HG03439 (cell line): ENCODE results near the gene NXPH1.
"Not testable (repeated sequence)": the region's sequence is repeated elsewhere in the genome, so short reads cannot be mapped to it uniquely, and the experiment has no call there.

Experiments used
- ATAC-seq: cut with Tn5 transposase; IDR thresholded peaks from one replicate; pipeline ENCODE4 v1.9.1; 2021; ENCODE audit warnings: mild to moderate bottlenecking, moderate library complexity; ENCODE audit not compliant: unreplicated experiment

The NXPH1 gene

DNA sequence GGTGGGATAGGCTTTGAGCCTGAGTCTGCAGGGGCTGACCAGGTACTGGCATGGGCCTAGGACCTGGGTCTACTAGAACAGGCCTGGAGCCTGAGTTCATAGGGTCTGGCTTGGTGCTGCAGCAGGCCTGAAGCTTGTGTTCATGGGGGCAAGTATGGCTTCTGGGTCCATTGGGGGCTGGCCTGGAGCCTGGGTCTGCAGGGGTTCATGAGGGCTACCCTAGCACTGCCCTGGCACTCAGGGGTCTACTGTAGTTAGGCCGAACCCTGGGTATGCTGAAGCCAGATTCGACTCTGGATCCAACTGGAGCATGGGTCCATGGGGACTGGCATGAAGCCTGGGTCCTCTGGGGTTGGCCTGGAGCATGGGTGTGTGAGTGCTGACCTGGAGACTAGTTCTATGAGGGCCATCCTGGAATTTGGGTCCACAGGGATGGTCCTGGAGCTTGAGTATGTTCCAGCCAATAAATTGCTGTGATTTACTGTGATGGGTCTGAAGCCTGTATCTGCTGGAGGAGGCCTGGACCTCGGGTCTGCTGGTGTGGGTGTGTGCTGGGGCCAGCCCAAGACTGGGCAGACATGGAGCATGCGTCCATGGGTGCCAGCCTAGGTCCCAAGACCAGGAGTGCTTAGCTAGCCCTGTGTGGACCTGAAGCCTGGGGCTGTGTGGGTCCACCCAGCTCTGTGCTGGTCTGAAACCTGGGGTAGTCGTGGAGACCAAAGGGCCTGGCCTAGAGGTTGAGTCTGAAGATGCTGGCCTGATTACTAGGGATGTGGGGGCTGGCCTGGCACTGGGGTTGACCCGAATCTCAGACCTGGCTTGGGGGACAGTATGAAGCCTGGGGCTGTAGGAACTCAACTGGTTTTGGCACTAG lies 235.5 kb downstream of the NXPH1 start:
- ATAC-seq, result no peak

GRCh38 chr7:8669501-8669851 lies 236.1 kb downstream of the NXPH1 start:
- ATAC-seq, result no peak

DNA sequence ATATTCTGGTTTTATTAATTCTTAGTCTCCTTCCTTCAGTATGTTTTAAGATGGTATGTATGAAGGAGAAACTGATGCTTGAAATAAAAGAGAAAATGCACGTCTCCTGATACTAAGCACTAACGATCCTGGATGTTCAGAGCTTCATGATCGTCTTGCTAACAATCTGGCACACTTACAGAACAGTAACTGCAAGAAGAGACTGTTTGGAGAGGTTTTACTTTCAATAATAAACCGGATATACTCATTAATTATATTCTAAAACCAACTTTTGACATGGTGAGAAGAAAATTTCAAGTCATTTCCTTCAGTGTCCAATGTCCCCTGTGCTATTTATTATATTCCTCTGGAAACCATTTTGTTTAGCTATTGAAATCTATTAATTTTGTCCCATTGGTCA lies 251.0 kb downstream of the NXPH1 start:
- no peak for ATAC-seq

DNA sequence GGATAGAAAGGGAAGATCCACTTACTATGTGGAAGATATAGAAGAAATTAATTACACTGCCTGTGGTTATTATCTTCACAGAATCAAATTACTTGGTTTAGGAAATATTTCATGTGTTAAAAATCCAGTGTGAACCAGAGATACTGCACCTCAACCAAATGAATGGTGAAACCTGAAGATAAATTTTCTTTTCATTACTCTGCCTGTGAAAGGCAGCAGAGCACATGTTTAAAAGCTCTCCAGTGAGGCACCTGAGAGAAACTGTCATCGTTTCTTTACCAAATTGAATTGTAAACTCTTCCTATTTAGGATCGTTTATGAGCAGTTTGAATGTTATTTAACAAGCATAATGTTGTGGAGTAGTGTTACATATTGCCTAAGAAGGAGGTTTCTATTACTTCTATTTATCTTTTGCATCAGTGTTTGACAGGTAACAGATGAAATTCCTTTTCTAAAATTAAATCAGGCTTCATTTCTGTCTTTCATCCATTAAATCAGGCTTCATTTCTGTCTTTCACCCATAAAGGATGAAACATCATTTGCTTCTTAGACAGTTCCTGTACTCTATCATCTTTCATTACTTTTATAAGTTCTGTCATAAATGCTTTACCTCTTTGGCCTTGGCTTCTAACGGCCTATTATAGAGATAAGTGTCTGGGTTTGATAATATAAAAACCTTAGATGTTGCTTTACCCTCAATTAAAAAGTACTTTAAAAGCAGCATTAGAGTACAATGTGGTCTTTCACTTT lies 266.6 kb downstream of the NXPH1 start:
- no peak for ATAC-seq

GRCh38 chr7:8702807-8703206 lies 269.4 kb downstream of the NXPH1 start:
- ATAC-seq, result no peak

- ATAC-seq, result no peak
Measured at GRCh38 chr7:8710124-8710523, 276.7 kb downstream of the NXPH1 start.

- ATAC-seq, result no peak
Measured at GRCh38 chr7:8714791-8715190, 281.4 kb downstream of the NXPH1 start.

GRCh38 chr7:8719102-8719501 lies 285.7 kb downstream of the NXPH1 start:
- no peak for ATAC-seq

- peak; percentile 79 for ATAC-seq
Measured at GRCh38 chr7:8724080-8724718, 290.8 kb downstream of the NXPH1 start.

- ATAC-seq, result not testable (repeated sequence)
Measured at GRCh38 chr7:8731756-8732155, 298.3 kb downstream of the NXPH1 start.

- ATAC-seq, result no peak
Measured at GRCh38 chr7:8739837-8740236, 306.4 kb downstream of the NXPH1 start.

- ATAC-seq, result no peak
Measured at GRCh38 chr7:8742837-8743236, 309.4 kb downstream of the NXPH1 start.

DNA sequence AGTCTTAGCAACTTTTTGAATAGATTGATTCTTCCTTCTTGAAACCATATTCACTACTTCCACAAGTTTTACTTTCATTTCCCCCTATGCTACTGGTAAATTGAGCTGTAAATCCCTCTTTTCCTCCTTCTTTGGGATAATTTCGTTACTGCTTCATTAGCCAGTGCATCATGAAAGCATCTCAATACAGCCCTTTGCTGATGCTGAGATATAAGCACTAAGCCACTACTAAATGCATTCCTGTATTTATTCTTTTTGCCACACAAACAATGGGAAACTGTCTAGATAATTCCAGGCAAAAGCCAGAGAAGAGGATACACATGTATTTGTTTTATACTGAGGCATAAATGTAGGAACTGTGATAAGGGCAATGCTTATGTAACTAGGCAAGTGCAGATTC lies 313.9 kb downstream of the NXPH1 start:
- no peak for ATAC-seq

DNA sequence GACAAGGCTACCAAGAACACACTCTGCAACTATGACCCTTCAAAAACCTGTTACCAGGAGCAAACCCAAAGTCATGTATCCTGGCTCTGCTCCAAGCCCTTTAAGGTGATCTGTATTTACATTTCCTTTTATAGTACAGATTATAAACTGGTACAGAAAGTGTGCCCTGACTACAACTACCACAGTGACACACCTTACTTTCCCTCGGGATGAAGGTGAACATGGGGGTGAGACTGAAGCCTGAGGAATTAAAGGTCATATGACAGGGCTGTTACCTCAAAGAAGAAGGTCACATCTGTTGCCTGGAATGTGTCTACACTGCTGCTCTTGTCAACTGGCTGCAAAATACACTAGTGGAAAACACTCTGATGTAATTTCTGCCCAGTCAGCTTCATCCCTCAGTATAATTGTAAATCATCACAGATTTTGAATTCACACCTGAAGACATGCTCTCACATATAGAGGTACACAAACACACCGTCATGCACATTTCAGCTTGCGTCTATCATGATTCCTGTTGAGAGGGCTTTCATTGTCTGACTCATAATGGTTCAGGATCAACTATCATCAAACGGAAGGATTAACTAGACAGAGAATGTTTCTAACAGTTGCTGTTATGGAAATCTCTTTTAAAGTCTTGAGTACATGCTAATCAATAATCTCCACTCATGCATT lies 318.3 kb downstream of the NXPH1 start:
- no peak for ATAC-seq

GRCh38 chr7:8753355-8753754 lies 319.9 kb downstream of the NXPH1 start:
- no peak for ATAC-seq

- no peak for ATAC-seq
Measured at GRCh38 chr7:8761731-8762130, 328.3 kb downstream of the NXPH1 start.

DNA sequence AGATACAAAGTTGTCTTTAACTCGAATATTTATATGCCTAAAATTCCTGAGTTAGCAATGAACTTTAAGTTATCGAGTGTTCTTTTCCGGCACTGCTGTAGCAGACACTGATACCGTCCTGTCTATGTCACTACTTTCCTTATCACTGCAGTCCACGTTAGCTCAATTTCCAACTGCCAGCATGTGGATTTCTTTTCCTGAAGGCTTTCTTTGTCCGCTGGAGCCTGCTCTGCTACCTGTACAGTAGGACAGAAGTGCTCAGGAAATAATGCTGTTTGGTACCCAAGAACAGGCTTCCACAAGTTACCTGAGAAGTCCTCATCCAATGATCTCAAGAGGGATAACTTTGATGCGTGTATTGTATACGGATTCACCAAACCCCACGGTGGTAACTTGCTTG lies 329.4 kb downstream of the NXPH1 start:
- ATAC-seq, result no peak

DNA sequence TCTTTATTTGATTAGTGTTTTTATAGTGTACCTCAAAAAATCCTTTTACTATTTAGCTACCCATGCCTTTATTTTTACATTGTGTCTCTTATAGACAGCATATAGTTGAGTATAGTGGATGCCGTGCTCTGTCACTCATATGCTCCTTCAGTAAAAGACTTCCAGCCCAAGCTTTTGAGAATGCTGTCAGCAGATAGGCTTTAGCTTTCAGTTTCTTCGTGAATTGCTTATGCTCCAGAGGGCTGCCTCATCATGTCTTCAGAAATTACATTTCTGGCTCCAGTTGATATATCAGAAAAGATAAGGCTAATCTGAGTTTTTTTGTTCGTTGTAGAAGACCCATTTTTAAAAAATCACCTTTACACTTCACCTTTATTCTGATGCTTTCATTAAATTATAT lies 332.0 kb downstream of the NXPH1 start:
- no peak for ATAC-seq

DNA sequence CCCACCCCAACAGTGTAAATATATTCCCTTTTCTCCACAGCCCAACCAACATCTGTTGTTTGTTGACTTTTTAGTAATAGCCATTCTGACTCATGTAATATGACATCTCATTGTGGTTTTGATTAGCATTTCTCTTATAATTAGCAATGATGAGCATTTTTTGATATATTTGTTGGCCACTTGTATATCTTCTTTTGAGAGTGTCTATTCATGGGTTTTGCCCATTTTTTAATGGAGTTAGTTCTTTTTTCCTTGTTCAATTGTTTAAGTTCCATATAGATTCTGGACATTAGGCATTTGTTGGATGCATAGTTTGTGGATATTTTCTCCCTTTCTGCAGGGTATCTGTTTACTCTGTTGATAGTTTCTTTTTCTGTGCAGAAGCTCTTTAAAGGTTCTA lies 340.1 kb downstream of the NXPH1 start:
- ATAC-seq, result no peak

GRCh38 chr7:8778459-8778858 lies 345.1 kb downstream of the NXPH1 start:
- ATAC-seq, result no peak

DNA sequence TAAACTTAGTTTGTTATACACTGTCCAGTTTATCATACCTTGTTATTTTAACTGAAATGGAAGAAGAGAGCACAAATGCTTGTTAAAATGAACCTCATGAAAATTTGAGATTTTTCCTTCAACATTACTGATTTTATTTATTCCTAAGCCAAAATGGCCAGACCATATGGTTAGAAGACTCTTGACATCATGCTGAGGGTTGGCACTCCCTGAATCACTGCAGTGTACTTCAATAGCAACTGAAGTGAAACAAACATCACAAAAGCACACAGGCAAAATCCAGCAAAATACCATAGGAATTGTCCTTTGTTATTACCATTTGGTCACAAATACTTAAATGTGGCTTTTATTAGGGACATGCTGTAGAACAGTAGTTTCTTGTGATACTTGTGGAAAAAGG lies 347.8 kb downstream of the NXPH1 start:
- ATAC-seq, result no peak
